HL-60 (cell line): ENCODE results near the gene PLPPR5.

ENCODE experiments used
- POLR2AphosphoS5 ChIP-seq: IDR thresholded peaks from 2 replicates; pipeline ENCODE4 v1.6.1; 2012; ENCODE audit warnings: low read depth
- TF ChIP-seq, protein P1 (sequence below): IDR thresholded peaks from one replicate; pipeline ENCODE4 v1.5.1; 2011; ENCODE audit warnings: low read length, control low read depth, inconsistent platforms; ENCODE audit not compliant: insufficient read depth
- TF ChIP-seq, protein P2 (sequence below): IDR thresholded peaks from 2 replicates; pipeline ENCODE4 v1.6.1; 2012; ENCODE audit warnings: low read depth; ENCODE audit not compliant: insufficient replicate concordance

DNA sequence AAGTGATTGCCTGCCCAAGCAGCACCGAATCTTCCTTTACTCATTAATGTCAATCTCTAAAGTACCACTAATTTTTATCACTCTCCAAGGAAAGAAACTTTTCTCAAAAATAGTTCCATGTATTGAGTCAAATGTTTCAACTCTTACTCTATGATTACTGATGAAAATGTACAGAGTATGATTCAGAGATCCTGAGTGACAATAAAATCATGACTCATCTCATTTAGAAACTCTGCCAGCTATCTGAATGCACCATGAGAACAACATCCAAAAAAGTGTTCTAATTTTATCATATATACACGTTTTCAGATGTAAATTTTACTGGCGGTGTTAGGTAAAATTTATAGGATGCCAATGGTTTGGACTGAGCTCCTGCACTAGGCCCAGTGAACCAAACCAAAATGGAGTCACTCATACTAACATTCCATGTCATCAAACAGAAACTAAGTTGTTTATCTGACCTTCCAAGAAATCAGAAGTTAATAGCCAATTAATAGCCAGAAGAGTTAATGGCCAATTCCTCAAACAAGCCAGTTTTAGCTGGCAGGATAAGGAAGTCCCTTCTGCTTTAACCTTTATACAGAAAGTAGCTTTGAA is 22.6 kb downstream of the PLPPR5 start:
- TF ChIP-seq POLR2AphosphoS5, result no peak
- TF ChIP-seq, protein P1, sequence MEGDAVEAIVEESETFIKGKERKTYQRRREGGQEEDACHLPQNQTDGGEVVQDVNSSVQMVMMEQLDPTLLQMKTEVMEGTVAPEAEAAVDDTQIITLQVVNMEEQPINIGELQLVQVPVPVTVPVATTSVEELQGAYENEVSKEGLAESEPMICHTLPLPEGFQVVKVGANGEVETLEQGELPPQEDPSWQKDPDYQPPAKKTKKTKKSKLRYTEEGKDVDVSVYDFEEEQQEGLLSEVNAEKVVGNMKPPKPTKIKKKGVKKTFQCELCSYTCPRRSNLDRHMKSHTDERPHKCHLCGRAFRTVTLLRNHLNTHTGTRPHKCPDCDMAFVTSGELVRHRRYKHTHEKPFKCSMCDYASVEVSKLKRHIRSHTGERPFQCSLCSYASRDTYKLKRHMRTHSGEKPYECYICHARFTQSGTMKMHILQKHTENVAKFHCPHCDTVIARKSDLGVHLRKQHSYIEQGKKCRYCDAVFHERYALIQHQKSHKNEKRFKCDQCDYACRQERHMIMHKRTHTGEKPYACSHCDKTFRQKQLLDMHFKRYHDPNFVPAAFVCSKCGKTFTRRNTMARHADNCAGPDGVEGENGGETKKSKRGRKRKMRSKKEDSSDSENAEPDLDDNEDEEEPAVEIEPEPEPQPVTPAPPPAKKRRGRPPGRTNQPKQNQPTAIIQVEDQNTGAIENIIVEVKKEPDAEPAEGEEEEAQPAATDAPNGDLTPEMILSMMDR, result no peak
- TF ChIP-seq, protein P2, sequence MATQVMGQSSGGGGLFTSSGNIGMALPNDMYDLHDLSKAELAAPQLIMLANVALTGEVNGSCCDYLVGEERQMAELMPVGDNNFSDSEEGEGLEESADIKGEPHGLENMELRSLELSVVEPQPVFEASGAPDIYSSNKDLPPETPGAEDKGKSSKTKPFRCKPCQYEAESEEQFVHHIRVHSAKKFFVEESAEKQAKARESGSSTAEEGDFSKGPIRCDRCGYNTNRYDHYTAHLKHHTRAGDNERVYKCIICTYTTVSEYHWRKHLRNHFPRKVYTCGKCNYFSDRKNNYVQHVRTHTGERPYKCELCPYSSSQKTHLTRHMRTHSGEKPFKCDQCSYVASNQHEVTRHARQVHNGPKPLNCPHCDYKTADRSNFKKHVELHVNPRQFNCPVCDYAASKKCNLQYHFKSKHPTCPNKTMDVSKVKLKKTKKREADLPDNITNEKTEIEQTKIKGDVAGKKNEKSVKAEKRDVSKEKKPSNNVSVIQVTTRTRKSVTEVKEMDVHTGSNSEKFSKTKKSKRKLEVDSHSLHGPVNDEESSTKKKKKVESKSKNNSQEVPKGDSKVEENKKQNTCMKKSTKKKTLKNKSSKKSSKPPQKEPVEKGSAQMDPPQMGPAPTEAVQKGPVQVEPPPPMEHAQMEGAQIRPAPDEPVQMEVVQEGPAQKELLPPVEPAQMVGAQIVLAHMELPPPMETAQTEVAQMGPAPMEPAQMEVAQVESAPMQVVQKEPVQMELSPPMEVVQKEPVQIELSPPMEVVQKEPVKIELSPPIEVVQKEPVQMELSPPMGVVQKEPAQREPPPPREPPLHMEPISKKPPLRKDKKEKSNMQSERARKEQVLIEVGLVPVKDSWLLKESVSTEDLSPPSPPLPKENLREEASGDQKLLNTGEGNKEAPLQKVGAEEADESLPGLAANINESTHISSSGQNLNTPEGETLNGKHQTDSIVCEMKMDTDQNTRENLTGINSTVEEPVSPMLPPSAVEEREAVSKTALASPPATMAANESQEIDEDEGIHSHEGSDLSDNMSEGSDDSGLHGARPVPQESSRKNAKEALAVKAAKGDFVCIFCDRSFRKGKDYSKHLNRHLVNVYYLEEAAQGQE, result no peak
